ENCODE measurements around the gene MSRB2.

GRCh38 chr10:23078114-23078513 is 17.3 kb upstream of the MSRB2 start:
- no peak for TF ChIP-seq MAX (IDR thresholded peaks at IDR 0.05)
- no peak for TF ChIP-seq EP300 (IDR thresholded peaks at IDR 0.05; ENCODE audit: borderline replicate concordance)
- TF ChIP-seq REST (IDR thresholded peaks at IDR 0.05; ENCODE audit: low read depth), result no peak
- TF ChIP-seq YY1 (IDR thresholded peaks at IDR 0.05; ENCODE audit: low read depth), result no peak
- no peak for TF ChIP-seq USF1 (IDR thresholded peaks at IDR 0.05)

Measured in Ishikawa (cell line).